ENCODE measurements around the gene KLK10.
A peak's percentile ranks its signal among the peaks of the same experiment; 100 is the strongest.

- TF ChIP-seq, protein P1, sequence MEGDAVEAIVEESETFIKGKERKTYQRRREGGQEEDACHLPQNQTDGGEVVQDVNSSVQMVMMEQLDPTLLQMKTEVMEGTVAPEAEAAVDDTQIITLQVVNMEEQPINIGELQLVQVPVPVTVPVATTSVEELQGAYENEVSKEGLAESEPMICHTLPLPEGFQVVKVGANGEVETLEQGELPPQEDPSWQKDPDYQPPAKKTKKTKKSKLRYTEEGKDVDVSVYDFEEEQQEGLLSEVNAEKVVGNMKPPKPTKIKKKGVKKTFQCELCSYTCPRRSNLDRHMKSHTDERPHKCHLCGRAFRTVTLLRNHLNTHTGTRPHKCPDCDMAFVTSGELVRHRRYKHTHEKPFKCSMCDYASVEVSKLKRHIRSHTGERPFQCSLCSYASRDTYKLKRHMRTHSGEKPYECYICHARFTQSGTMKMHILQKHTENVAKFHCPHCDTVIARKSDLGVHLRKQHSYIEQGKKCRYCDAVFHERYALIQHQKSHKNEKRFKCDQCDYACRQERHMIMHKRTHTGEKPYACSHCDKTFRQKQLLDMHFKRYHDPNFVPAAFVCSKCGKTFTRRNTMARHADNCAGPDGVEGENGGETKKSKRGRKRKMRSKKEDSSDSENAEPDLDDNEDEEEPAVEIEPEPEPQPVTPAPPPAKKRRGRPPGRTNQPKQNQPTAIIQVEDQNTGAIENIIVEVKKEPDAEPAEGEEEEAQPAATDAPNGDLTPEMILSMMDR (IDR thresholded peaks at IDR 0.05): peak; percentile 50 to 74 (median 62)
- TF ChIP-seq EP300 (IDR thresholded peaks at IDR 0.05; ENCODE audit: low read depth): no peak
Observed at GRCh38 chr19:51016798-51017683, 2.5 kb downstream of the KLK10 start.
